Measurements from ENCODE around the gene FAM131B. TPM values are rescaled to one million over a fixed set of nuclear protein-coding genes. Genes with fewer than 3 reads are reported as not detected.

FAM131B gene
- total RNA-seq: under 1 TPM; 0.08 to 0.48 TPM

DNA sequence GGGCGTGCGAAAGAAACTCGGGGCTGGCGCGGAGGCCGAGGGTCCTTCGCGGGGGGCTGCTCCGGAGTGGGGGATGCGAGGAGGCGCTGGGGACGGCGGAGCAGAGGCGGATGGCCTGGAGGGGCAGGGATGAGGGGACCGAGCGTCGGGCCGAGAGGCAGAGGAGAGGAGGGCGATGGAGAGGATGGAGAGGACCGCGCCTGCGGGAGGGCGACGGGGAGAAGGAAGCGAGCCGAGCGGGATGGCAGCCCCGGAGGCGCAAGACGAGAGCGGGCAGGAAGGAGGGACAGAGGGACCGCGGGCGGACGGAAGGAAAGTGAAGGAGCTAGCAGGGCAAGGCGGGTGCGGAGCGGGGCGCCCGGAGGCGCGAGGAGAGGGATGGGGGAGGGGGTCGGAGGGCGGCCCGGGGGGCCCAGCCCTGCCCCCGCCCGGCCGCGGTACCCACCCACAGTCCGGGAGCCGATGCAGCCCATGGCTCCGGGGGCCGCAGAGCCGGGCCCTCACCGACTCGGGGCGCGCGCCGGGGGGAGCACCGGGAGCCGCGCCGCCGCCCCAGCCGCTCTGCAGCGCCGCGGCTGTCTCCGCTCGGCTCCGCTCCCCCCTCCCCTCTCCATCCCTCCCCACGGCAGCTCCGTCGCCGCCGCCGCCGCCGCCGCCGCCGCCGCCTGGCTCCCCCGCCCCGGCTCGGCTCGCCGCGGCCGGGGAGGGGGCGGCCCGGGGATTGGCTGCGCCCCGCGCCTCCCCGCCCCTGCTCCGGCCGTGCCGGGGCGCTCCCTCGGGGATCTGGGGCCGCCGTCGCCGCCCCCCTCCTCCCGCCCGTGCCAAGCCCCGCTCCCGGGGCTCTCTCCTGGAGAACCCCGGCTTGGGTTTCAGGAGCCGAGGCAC, at the start of gene FAM131B:
Gene FAM131B (minus strand): TSS at position 583 of the 885 bp plus-strand sequence. CDS start 110 bp downstream, at position 473.
- no peak for DNase-seq (ENCODE audit: low spot score)
- Histone ChIP-seq H3K4me1 (peaks cover 0 to 15% of the 10 kb centered on the region in 2 donors), H3K9me3 (no peaks in the 10 kb centered on the region), H3K36me3 (no peaks in the 10 kb centered on the region), H3K27me3 (peaks cover 10 to 14% of the 10 kb centered on the region in 2 donors), H3K4me3 (peak within 1 kb of the TSS; percentile 37 to 61), H3K27ac (no peak within 1 kb of the TSS)
- TF ChIP-seq, protein P1, sequence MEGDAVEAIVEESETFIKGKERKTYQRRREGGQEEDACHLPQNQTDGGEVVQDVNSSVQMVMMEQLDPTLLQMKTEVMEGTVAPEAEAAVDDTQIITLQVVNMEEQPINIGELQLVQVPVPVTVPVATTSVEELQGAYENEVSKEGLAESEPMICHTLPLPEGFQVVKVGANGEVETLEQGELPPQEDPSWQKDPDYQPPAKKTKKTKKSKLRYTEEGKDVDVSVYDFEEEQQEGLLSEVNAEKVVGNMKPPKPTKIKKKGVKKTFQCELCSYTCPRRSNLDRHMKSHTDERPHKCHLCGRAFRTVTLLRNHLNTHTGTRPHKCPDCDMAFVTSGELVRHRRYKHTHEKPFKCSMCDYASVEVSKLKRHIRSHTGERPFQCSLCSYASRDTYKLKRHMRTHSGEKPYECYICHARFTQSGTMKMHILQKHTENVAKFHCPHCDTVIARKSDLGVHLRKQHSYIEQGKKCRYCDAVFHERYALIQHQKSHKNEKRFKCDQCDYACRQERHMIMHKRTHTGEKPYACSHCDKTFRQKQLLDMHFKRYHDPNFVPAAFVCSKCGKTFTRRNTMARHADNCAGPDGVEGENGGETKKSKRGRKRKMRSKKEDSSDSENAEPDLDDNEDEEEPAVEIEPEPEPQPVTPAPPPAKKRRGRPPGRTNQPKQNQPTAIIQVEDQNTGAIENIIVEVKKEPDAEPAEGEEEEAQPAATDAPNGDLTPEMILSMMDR (IDR thresholded peaks at IDR 0.05): no peak

DNA sequence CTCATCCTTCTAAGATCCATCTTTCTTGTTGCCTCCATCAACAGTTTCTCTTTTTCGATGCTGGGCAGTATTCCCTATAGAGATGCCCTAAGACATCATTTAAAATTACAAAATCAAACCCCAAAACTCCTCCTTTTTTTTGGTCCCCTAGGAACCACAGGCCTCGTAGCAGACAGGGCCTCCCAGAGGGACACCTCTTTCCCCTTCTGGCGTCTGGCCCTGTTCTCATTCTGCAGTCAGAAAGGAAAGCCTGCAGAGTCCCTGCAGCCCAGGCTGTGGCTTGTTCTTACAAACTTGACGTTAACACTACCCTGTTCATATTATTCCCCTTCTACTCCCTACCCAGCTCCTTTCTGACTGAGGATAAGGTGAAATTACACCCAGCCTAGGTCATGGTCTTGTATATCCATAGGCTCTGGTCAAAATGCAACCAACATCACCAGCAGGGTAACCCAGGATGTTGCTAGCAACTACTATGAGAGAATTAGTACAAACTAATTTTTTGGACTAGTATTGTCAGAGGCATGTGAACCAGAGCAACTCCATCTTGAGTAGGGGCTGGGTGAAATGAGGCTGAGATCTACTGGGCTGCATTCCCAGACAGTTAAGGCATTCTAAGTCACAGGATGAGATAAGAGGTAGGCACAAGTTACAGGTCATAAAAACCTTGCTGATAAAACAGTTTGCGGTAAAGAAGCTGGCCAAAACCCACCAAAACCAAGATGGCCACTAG, 49.6 kb upstream of the FAM131B start:
- peak; percentile 32 for DNase-seq (ENCODE audit: low spot score)
- Histone ChIP-seq H3K27ac (no peak overlapping the region), H3K9me3 (no peaks in the 10 kb centered on the region), H3K36me3 (no peaks in the 10 kb centered on the region), H3K4me1 (peaks cover 0 to 37% of the 10 kb centered on the region in 2 donors), H3K4me3 (no peak overlapping the region), H3K27me3 (no peaks in the 10 kb centered on the region)
- TF ChIP-seq, protein P1 (IDR thresholded peaks at IDR 0.05): no peak

DNA sequence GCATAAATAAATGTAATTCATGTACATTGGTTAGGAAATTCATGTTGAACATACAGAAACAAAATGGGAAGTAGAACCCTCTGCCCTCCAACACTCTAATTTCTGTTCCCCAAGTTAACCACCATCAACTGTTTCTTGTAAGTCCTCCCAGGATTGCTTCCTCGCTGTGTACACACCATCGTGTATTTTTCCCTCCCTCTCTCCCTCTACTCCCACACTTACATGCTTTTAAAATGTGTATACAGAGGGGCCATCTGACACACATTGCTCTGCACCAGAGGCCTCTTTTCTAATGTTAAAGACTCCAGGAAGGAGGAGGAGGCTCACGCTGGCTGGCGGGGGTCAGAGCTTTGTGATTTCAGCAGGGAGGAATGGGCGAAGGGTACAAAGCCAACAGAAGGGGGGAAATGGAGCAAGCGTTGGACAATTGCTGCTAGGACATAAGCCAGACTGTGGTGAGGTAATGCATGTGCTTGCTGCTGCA, 48.0 kb upstream of the FAM131B start:
- TF ChIP-seq, protein P1 (IDR thresholded peaks at IDR 0.05): no peak
- no peak overlapping the region for H3K27ac ChIP-seq
- no peak overlapping the region for H3K4me3 ChIP-seq
- peak; percentile 65 for DNase-seq (ENCODE audit: low spot score)
- H3K4me1 ChIP-seq: peaks cover 0 to 37% of the 10 kb centered on the region in 2 donors
- H3K36me3 ChIP-seq: no peaks in the 10 kb centered on the region
- H3K27me3 ChIP-seq: no peaks in the 10 kb centered on the region
- no peaks in the 10 kb centered on the region for H3K9me3 ChIP-seq

DNA sequence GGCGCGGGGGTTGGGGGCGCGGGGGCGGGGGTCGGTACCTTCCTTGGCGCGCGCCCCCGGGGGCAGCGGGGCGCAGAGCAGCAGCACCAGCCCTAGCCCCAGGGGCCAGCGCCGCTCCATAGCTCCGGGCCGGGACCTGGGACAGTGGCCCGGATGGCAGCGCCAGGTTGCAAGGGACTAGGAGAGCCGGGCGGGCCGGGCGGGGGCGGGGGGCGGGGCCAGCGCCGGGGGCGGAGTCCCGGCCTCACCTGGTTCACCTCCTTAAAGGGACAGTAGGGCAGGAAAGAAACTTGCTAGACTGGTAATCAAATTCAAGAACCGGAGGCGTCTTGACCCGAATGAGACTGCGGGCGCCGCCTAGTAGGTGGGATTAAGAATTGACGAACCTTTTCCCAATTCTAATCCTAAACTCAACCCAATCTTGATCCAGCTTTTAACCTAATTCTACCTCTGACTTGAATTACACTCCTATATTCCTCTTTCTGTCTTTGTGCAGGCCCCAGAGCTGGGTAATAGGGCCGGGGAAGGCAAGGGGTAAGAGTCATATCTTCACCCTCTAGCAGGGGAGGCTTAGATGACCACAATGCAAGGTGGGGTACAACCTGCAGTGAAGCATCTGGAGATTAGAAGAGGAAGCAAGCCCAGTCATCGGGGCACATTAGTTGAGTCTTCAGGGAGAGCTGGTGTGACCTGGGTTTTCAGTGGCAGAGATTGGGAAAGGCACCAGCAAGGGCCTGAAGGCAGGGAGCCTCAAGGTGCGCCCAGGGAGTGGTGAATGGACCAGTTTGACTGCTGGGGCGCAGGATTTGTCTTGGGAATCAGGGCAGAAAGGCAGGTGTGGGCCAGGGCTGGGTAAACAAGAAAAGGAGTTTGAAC, 46.4 kb upstream of the FAM131B start, which contains the start of gene EPHA1:
Gene EPHA1 (minus strand): TSS at position 171 of the 876 bp plus-strand sequence. CDS start 51 bp downstream, at position 120.
- DNase-seq (ENCODE audit: low spot score): peak; percentile 55
- TF ChIP-seq, protein P1 (IDR thresholded peaks at IDR 0.05): peak in 1 of 2 donors; percentile 39
- Histone ChIP-seq H3K9me3 (no peaks in the 10 kb centered on the region), H3K27ac (no peak within 1 kb of the TSS), H3K4me1 (peaks cover 0 to 44% of the 10 kb centered on the region in 2 donors), H3K36me3 (no peaks in the 10 kb centered on the region), H3K27me3 (no peaks in the 10 kb centered on the region), H3K4me3 (peak within 1 kb of the TSS in 1 of 2 donors; percentile 34)

DNA sequence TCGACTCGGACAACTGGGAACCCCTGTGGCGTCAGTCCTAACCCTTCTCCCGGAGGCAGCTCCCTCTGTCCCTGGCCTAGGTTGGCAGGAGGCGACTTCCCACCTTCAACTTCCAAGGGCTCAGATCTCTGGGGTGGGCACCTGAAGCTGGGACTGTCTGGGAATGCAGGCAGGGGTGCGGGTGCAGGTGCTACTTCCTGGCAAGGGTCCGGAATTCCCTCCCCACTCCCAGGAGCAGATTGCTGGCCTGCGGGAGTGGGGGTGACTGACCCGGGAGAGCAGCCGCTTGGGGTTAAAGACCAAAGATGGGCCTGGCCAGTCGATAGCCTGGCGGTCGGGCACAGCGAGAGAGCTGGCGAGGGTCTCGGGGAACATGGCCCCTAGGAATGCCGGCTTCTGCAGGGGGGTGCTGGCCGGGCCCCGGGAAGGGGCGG, 45.8 kb upstream of the FAM131B start:
- Histone ChIP-seq H3K27me3 (no peaks in the 10 kb centered on the region), H3K4me1 (peaks cover 0 to 44% of the 10 kb centered on the region in 2 donors), H3K4me3 (peak overlapping the region in 1 of 2 donors; percentile 34), H3K36me3 (no peaks in the 10 kb centered on the region), H3K27ac (no peak overlapping the region), H3K9me3 (no peaks in the 10 kb centered on the region)
- peak; percentile 51 for DNase-seq (ENCODE audit: low spot score)
- TF ChIP-seq, protein P1 (IDR thresholded peaks at IDR 0.05): no peak
